ENCODE measurements around the gene STUB1.

Gene STUB1

GRCh38 chr16:694863-695354, 14.7 kb downstream of the STUB1 start:
- DNase-seq (ENCODE audit: low spot score): no peak

- DNase-seq (ENCODE audit: low spot score): peak; percentile 55
Observed at GRCh38 chr16:695355-696089, 15.3 kb downstream of the STUB1 start.

GRCh38 chr16:698911-699671, 18.9 kb downstream of the STUB1 start:
- no peak for DNase-seq (ENCODE audit: low spot score)

GRCh38 chr16:700684-701584, 20.7 kb downstream of the STUB1 start:
- DNase-seq (ENCODE audit: low spot score): no peak

GRCh38 chr16:702341-702740, 22.1 kb downstream of the STUB1 start:
- no peak for DNase-seq (ENCODE audit: low spot score)

- no peak for DNase-seq (ENCODE audit: low spot score)
Observed at GRCh38 chr16:703406-703805, 23.2 kb downstream of the STUB1 start.

- no peak for DNase-seq (ENCODE audit: low spot score)
Observed at GRCh38 chr16:704047-704446, 23.8 kb downstream of the STUB1 start.

GRCh38 chr16:704552-705380, 24.6 kb downstream of the STUB1 start:
- no peak for DNase-seq (ENCODE audit: low spot score)

GRCh38 chr16:705431-706188, 25.4 kb downstream of the STUB1 start, which contains the start of gene FBXL16:
FBXL16 (minus strand) TSS chr16:705801; CDS start chr16:697405, 8,396 bp downstream.
- DNase-seq (ENCODE audit: low spot score): peak; percentile 43

- no peak for DNase-seq (ENCODE audit: low spot score)
Observed at GRCh38 chr16:706189-707061, 26.2 kb downstream of the STUB1 start.

GRCh38 chr16:707062-707538, 26.9 kb downstream of the STUB1 start:
- DNase-seq (ENCODE audit: low spot score): no peak

GRCh38 chr16:708019-708418, 27.8 kb downstream of the STUB1 start:
- DNase-seq (ENCODE audit: low spot score): no peak

GRCh38 chr16:708959-709358, 28.7 kb downstream of the STUB1 start:
- no peak for DNase-seq (ENCODE audit: low spot score)

GRCh38 chr16:709566-710499, 29.6 kb downstream of the STUB1 start:
- peak; percentile 87 for DNase-seq (ENCODE audit: low spot score)

- no peak for DNase-seq (ENCODE audit: low spot score)
Observed at GRCh38 chr16:710500-711075, 30.4 kb downstream of the STUB1 start.

- no peak for DNase-seq (ENCODE audit: low spot score)
Observed at GRCh38 chr16:711084-711483, 30.9 kb downstream of the STUB1 start.

- peak; percentile 77 for DNase-seq (ENCODE audit: low spot score)
Observed at GRCh38 chr16:711548-712320, 31.5 kb downstream of the STUB1 start.

Measured in RKO (cell line).